ENCODE measurements around the gene METAP1D.

METAP1D gene

GRCh38 chr2:172080641-172081220, 81.0 kb downstream of the METAP1D start:
- DNase-seq (ENCODE audit: low read depth, low spot score), result no peak

GRCh38 chr2:172081221-172082022, 81.7 kb downstream of the METAP1D start:
- no peak for DNase-seq (ENCODE audit: low read depth, low spot score)

- DNase-seq (ENCODE audit: low read depth, low spot score), result peak; percentile 29
These were observed 82.6 kb downstream of the METAP1D start for GRCh38 chr2:172082105-172082943.

GRCh38 chr2:172082944-172083627, 83.3 kb downstream of the METAP1D start:
- peak; percentile 47 for DNase-seq (ENCODE audit: low read depth, low spot score)

- DNase-seq (ENCODE audit: low read depth, low spot score), result peak; percentile 17
These were observed 84.1 kb downstream of the METAP1D start for GRCh38 chr2:172083628-172084394.

- DNase-seq (ENCODE audit: low read depth, low spot score), result peak; percentile 38
These were observed 84.6 kb downstream of the METAP1D start for GRCh38 chr2:172084395-172084644.

GRCh38 chr2:172084645-172085459, 85.1 kb downstream of the METAP1D start:
- DNase-seq (ENCODE audit: low read depth, low spot score), result peak; percentile 96

- no peak for DNase-seq (ENCODE audit: low read depth, low spot score)
These were observed 85.9 kb downstream of the METAP1D start, which contains the start of gene DLX1 for GRCh38 chr2:172085460-172086159. DLX1 (plus strand) TSS chr2:172085507; CDS start chr2:172085678, 171 bp downstream.

- DNase-seq (ENCODE audit: low read depth, low spot score), result peak; percentile 48
These were observed 86.8 kb downstream of the METAP1D start for GRCh38 chr2:172086241-172087206.

GRCh38 chr2:172087207-172087779, 87.5 kb downstream of the METAP1D start:
- no peak for DNase-seq (ENCODE audit: low read depth, low spot score)

- DNase-seq (ENCODE audit: low read depth, low spot score), result no peak
These were observed 88.1 kb downstream of the METAP1D start for GRCh38 chr2:172087780-172088244.

- no peak for DNase-seq (ENCODE audit: low read depth, low spot score)
These were observed 88.7 kb downstream of the METAP1D start for GRCh38 chr2:172088245-172089004.

- no peak for DNase-seq (ENCODE audit: low read depth, low spot score)
These were observed 89.3 kb downstream of the METAP1D start for GRCh38 chr2:172089005-172089504.

GRCh38 chr2:172089633-172090032, 89.9 kb downstream of the METAP1D start:
- no peak for DNase-seq (ENCODE audit: low read depth, low spot score)

- DNase-seq (ENCODE audit: low read depth, low spot score), result no peak
These were observed 90.5 kb downstream of the METAP1D start for GRCh38 chr2:172090044-172090961.
